Thyroid gland (tissue), 4 donors: ENCODE data around the gene WDPCP.

ENCODE experiments used
- POLR2A ChIP-seq, 2 donors: fragments of 450-650 bp; IDR thresholded peaks; one replicate each; pipeline ENCODE4 v1.6.1; 2017; ENCODE audit warnings: antibody characterized with exemption in 2 of 2, mild to moderate bottlenecking in 2 of 2, moderate library complexity in 1 of 2
- TF ChIP-seq, protein P1 (sequence below), 6 experiments: fragments of 200-600 bp in 3 of 6; fragments of 450-650 bp in 3 of 6; sonication (generic) in 3 of 6; IDR thresholded peaks; one replicate each; pipeline ENCODE4 v1.5.1; 2016 to 2019; ENCODE audit warnings: antibody characterized with exemption in 6 of 6, mild to moderate bottlenecking in 2 of 6, inconsistent platforms in 1 of 6, moderate library complexity in 1 of 6

- no peak for TF ChIP-seq POLR2A (IDR thresholded peaks at IDR 0.05)
- TF ChIP-seq, protein P1, sequence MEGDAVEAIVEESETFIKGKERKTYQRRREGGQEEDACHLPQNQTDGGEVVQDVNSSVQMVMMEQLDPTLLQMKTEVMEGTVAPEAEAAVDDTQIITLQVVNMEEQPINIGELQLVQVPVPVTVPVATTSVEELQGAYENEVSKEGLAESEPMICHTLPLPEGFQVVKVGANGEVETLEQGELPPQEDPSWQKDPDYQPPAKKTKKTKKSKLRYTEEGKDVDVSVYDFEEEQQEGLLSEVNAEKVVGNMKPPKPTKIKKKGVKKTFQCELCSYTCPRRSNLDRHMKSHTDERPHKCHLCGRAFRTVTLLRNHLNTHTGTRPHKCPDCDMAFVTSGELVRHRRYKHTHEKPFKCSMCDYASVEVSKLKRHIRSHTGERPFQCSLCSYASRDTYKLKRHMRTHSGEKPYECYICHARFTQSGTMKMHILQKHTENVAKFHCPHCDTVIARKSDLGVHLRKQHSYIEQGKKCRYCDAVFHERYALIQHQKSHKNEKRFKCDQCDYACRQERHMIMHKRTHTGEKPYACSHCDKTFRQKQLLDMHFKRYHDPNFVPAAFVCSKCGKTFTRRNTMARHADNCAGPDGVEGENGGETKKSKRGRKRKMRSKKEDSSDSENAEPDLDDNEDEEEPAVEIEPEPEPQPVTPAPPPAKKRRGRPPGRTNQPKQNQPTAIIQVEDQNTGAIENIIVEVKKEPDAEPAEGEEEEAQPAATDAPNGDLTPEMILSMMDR (IDR thresholded peaks at IDR 0.05) = no peak
These were observed 219.1 kb downstream of the WDPCP start for GRCh38 chr2:63369146-63369545.
